ENCODE data around the gene SAMD1. TPM values are rescaled to one million over a fixed set of nuclear protein-coding genes. Genes with fewer than 3 reads are reported as not detected.

The SAMD1 gene
- total and polyA plus RNA-seq, 2 experiments from 2014 or later = 32.2 to 69.0 TPM

GRCh38 chr19:14115756-14116155 lies 25.2 kb upstream of the SAMD1 start:
- Histone ChIP-seq H3K4me1 (ENCODE audit: insufficient read depth) (peaks cover 51% of the 10 kb centered on the region), H3K27me3 (ENCODE audit: insufficient read depth) (no peaks in the 10 kb centered on the region), H3K27ac (ENCODE audit: low read depth) (no peak overlapping the region), H3K4me3 (no peak overlapping the region), H3K4me2 (no peak overlapping the region), H4K20me1 (replicated peaks; ENCODE audit: insufficient read depth) (peaks cover 12% of the 10 kb centered on the region), H2AFZ (no peak overlapping the region), H3F3A (replicated peaks; ENCODE audit: low read depth) (peaks cover 29% of the 10 kb centered on the region), H3K9me2 (ENCODE audit: insufficient read depth) (no peaks in the 10 kb centered on the region), H3K79me2 (replicated peaks; ENCODE audit: insufficient read depth) (peaks cover 17% of the 10 kb centered on the region), H3K36me3 (ENCODE audit: insufficient read depth) (no peaks in the 10 kb centered on the region; the same call in 1 of the 2 replicates)
- DNase-seq (ENCODE audit: low spot score) = no peak
- H3K4me3 Mint-ChIP-seq = peak overlapping the region; percentile 82
- peaks cover 8% of the 10 kb centered on the region for H3K36me3 Mint-ChIP-seq (ENCODE audit: low read depth)
- H3K4me1 Mint-ChIP-seq = peaks cover 46% of the 10 kb centered on the region
- no peaks in the 10 kb centered on the region; the same call in 2 of the 3 replicates for H3K9me3 Mint-ChIP-seq
- peaks cover 14% of the 10 kb centered on the region for H3K27me3 Mint-ChIP-seq (ENCODE audit: insufficient read depth, low read depth, poor library complexity)
- no peak overlapping the region for H3K27ac Mint-ChIP-seq
- TF ChIP-seq ZNF114 (CRISPR knock-in tag; IDR thresholded peaks at IDR 0.05) = no peak
- TF ChIP-seq, protein P1, sequence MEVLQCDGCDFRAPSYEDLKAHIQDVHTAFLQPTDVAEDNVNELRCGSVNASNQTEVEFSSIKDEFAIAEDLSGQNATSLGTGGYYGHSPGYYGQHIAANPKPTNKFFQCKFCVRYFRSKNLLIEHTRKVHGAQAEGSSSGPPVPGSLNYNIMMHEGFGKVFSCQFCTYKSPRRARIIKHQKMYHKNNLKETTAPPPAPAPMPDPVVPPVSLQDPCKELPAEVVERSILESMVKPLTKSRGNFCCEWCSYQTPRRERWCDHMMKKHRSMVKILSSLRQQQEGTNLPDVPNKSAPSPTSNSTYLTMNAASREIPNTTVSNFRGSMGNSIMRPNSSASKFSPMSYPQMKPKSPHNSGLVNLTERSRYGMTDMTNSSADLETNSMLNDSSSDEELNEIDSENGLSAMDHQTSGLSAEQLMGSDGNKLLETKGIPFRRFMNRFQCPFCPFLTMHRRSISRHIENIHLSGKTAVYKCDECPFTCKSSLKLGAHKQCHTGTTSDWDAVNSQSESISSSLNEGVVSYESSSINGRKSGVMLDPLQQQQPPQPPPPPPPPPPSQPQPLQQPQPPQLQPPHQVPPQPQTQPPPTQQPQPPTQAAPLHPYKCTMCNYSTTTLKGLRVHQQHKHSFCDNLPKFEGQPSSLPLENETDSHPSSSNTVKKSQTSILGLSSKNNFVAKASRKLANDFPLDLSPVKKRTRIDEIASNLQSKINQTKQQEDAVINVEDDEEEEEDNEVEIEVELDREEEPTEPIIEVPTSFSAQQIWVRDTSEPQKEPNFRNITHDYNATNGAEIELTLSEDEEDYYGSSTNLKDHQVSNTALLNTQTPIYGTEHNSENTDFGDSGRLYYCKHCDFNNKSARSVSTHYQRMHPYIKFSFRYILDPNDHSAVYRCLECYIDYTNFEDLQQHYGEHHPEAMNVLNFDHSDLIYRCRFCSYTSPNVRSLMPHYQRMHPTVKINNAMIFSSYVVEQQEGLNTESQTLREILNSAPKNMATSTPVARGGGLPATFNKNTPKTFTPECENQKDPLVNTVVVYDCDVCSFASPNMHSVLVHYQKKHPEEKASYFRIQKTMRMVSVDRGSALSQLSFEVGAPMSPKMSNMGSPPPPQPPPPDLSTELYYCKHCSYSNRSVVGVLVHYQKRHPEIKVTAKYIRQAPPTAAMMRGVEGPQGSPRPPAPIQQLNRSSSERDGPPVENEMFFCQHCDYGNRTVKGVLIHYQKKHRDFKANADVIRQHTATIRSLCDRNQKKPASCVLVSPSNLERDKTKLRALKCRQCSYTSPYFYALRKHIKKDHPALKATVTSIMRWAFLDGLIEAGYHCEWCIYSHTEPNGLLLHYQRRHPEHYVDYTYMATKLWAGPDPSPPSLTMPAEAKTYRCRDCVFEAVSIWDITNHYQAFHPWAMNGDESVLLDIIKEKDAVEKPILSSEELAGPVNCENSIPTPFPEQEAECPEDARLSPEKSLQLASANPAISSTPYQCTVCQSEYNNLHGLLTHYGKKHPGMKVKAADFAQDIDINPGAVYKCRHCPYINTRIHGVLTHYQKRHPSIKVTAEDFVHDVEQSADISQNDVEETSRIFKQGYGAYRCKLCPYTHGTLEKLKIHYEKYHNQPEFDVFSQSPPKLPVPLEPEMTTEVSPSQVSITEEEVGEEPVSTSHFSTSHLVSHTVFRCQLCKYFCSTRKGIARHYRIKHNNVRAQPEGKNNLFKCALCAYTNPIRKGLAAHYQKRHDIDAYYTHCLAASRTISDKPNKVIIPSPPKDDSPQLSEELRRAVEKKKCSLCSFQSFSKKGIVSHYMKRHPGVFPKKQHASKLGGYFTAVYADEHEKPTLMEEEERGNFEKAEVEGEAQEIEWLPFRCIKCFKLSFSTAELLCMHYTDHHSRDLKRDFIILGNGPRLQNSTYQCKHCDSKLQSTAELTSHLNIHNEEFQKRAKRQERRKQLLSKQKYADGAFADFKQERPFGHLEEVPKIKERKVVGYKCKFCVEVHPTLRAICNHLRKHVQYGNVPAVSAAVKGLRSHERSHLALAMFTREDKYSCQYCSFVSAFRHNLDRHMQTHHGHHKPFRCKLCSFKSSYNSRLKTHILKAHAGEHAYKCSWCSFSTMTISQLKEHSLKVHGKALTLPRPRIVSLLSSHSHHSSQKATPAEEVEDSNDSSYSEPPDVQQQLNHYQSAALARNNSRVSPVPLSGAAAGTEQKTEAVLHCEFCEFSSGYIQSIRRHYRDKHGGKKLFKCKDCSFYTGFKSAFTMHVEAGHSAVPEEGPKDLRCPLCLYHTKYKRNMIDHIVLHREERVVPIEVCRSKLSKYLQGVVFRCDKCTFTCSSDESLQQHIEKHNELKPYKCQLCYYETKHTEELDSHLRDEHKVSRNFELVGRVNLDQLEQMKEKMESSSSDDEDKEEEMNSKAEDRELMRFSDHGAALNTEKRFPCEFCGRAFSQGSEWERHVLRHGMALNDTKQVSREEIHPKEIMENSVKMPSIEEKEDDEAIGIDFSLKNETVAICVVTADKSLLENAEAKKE (CRISPR knock-in tag; IDR thresholded peaks at IDR 0.05) = no peak
- no peak for TF ChIP-seq NANOG (IDR thresholded peaks at IDR 0.05; ENCODE audit: borderline replicate concordance)
- no peak for TF ChIP-seq POLR2AphosphoS5 (IDR thresholded peaks at IDR 0.05; ENCODE audit: low read depth)
- TF ChIP-seq JUNB (IDR thresholded peaks at IDR 0.05; ENCODE audit: unreplicated experiment) = no peak
- TF ChIP-seq, protein P2, sequence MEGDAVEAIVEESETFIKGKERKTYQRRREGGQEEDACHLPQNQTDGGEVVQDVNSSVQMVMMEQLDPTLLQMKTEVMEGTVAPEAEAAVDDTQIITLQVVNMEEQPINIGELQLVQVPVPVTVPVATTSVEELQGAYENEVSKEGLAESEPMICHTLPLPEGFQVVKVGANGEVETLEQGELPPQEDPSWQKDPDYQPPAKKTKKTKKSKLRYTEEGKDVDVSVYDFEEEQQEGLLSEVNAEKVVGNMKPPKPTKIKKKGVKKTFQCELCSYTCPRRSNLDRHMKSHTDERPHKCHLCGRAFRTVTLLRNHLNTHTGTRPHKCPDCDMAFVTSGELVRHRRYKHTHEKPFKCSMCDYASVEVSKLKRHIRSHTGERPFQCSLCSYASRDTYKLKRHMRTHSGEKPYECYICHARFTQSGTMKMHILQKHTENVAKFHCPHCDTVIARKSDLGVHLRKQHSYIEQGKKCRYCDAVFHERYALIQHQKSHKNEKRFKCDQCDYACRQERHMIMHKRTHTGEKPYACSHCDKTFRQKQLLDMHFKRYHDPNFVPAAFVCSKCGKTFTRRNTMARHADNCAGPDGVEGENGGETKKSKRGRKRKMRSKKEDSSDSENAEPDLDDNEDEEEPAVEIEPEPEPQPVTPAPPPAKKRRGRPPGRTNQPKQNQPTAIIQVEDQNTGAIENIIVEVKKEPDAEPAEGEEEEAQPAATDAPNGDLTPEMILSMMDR (conservative IDR thresholded peaks at IDR 0.05; ENCODE audit: low read depth in 2 of 2) = no peak
- no peak for TF ChIP-seq STAT1 (IDR thresholded peaks at IDR 0.05; ENCODE audit: unreplicated experiment)
- no peak for TF ChIP-seq CREB1 (CRISPR knock-in tag; IDR thresholded peaks at IDR 0.05; ENCODE audit: low read depth)
- no peak for TF ChIP-seq ZNF331 (CRISPR knock-in tag; IDR thresholded peaks at IDR 0.05; ENCODE audit: low read depth)
- no peak for TF ChIP-seq EZH2 (IDR thresholded peaks at IDR 0.05; ENCODE audit: low read depth, unreplicated experiment)
- TF ChIP-seq, protein P3, sequence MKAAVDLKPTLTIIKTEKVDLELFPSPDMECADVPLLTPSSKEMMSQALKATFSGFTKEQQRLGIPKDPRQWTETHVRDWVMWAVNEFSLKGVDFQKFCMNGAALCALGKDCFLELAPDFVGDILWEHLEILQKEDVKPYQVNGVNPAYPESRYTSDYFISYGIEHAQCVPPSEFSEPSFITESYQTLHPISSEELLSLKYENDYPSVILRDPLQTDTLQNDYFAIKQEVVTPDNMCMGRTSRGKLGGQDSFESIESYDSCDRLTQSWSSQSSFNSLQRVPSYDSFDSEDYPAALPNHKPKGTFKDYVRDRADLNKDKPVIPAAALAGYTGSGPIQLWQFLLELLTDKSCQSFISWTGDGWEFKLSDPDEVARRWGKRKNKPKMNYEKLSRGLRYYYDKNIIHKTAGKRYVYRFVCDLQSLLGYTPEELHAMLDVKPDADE (IDR thresholded peaks at IDR 0.05) = no peak
- TF ChIP-seq, protein P4, sequence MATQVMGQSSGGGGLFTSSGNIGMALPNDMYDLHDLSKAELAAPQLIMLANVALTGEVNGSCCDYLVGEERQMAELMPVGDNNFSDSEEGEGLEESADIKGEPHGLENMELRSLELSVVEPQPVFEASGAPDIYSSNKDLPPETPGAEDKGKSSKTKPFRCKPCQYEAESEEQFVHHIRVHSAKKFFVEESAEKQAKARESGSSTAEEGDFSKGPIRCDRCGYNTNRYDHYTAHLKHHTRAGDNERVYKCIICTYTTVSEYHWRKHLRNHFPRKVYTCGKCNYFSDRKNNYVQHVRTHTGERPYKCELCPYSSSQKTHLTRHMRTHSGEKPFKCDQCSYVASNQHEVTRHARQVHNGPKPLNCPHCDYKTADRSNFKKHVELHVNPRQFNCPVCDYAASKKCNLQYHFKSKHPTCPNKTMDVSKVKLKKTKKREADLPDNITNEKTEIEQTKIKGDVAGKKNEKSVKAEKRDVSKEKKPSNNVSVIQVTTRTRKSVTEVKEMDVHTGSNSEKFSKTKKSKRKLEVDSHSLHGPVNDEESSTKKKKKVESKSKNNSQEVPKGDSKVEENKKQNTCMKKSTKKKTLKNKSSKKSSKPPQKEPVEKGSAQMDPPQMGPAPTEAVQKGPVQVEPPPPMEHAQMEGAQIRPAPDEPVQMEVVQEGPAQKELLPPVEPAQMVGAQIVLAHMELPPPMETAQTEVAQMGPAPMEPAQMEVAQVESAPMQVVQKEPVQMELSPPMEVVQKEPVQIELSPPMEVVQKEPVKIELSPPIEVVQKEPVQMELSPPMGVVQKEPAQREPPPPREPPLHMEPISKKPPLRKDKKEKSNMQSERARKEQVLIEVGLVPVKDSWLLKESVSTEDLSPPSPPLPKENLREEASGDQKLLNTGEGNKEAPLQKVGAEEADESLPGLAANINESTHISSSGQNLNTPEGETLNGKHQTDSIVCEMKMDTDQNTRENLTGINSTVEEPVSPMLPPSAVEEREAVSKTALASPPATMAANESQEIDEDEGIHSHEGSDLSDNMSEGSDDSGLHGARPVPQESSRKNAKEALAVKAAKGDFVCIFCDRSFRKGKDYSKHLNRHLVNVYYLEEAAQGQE (IDR thresholded peaks at IDR 0.05; ENCODE audit: unreplicated experiment) = no peak
- no peak for TF ChIP-seq EZH2phosphoT487 (IDR thresholded peaks at IDR 0.05; ENCODE audit: unreplicated experiment)
- no peak for ATAC-seq
